ENCODE results near the gene TMCC2.

DNA sequence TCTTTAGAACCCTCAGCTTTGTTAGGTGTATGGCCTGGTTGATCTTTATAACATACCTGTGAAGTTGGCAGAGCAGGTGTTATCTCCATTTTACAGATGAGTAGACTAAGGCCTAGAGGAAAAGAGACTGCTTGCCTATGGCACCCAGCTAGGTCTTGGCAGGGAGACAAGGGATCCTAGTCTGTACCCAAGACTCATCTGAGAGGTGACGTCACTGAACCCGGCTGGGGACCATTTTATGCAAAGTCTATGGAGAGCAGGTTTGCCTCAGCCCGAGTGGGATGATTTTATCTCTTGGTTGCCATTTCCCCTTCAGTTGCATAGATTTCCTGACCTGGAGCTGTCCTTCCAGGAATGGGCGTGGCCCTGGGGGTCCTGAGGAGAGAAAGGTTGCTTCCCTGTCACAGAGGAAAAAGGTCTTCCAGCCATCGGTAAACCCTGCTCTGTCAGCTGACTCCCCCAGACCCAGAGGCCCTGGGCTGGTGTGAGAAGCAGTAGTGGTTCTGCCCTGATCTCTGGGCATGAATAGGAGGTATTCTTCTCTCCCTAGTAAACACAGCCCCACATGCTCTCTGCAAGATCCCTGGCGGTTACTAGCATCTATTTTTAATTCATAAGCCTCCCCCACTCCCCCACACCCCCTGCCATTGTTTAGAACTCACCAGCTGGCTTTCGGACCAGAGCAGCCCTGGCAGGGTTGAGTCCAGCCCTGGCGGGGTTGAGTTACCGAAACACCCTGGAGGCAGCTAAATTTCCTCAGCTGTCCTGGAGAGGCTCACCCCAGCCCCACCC lies 19.6 kb downstream of the TMCC2 start:
- TF ChIP-seq, protein P1, sequence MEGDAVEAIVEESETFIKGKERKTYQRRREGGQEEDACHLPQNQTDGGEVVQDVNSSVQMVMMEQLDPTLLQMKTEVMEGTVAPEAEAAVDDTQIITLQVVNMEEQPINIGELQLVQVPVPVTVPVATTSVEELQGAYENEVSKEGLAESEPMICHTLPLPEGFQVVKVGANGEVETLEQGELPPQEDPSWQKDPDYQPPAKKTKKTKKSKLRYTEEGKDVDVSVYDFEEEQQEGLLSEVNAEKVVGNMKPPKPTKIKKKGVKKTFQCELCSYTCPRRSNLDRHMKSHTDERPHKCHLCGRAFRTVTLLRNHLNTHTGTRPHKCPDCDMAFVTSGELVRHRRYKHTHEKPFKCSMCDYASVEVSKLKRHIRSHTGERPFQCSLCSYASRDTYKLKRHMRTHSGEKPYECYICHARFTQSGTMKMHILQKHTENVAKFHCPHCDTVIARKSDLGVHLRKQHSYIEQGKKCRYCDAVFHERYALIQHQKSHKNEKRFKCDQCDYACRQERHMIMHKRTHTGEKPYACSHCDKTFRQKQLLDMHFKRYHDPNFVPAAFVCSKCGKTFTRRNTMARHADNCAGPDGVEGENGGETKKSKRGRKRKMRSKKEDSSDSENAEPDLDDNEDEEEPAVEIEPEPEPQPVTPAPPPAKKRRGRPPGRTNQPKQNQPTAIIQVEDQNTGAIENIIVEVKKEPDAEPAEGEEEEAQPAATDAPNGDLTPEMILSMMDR (IDR thresholded peaks at IDR 0.05; ENCODE audit: low read depth, low read length, poor library complexity, severe bottlenecking), result no peak
- no peak for TF ChIP-seq EZH2phosphoT487 (IDR thresholded peaks at IDR 0.05; ENCODE audit: borderline replicate concordance, low read length)

Measured in DOHH2 (cell line).